Neuronal stem cell (in vitro differentiated cells): ENCODE measurements around the gene CALHM3.

Source experiments
- DNase-seq: peaks from one replicate; pipeline ENCODE4 v3.0.0-alpha.2; 2013; ENCODE audit warnings: low spot score
- H2AFZ ChIP-seq: one replicate; pipeline ENCODE4 v1.6.1; 2013; ENCODE audit warnings: mild to moderate bottlenecking, low read length, inconsistent platforms
- H2AK5ac ChIP-seq: 2 replicates; pipeline ENCODE4 v1.6.1; 2013; ENCODE audit warnings: low read depth, mild to moderate bottlenecking, inconsistent platforms, low read length, moderate library complexity, mixed read lengths
- H2BK120ac ChIP-seq: 2 replicates; pipeline ENCODE4 v1.6.1; 2013; ENCODE audit warnings: low read depth, mild to moderate bottlenecking, inconsistent platforms, low read length, moderate library complexity, mixed read lengths
- H2BK12ac ChIP-seq: one replicate; pipeline ENCODE4 v1.6.1; 2013; ENCODE audit warnings: low read length, inconsistent platforms
- H2BK15ac ChIP-seq: 2 replicates; pipeline ENCODE4 v1.6.1; 2013; ENCODE audit warnings: mild to moderate bottlenecking, low read length, inconsistent platforms, mixed read lengths
- H2BK5ac ChIP-seq: one replicate; pipeline ENCODE4 v1.6.1; 2013; ENCODE audit warnings: inconsistent platforms, mild to moderate bottlenecking, low read length, moderate library complexity
- H3K14ac ChIP-seq: one replicate; pipeline ENCODE4 v1.6.1; 2013; ENCODE audit warnings: low read length, inconsistent platforms
- H3K18ac ChIP-seq: 2 replicates; pipeline ENCODE4 v1.6.1; 2013; ENCODE audit warnings: low read length, inconsistent platforms
- H3K23ac ChIP-seq: 2 replicates; pipeline ENCODE4 v1.6.1; 2013; ENCODE audit warnings: low read depth, mild to moderate bottlenecking, mixed read lengths, low read length, inconsistent platforms; ENCODE audit not compliant: poor library complexity
- H3K27ac ChIP-seq: replicated peaks from 3 replicates; pipeline ENCODE4 v1.5.1; 2013; ENCODE audit warnings: low read length, inconsistent platforms
- H3K27me3 ChIP-seq, 3 experiments: 2 replicates each; pipeline ENCODE4 v1.6.1; 2013; ENCODE audit warnings: low read length in 3 of 3, mild to moderate bottlenecking in 2 of 3, inconsistent platforms in 1 of 3, low read depth in 1 of 3, mixed read lengths in 1 of 3, moderate library complexity in 1 of 3; ENCODE audit not compliant: control insufficient read depth in 3 of 3, insufficient read depth in 3 of 3
- H3K36me3 ChIP-seq, 2 donors: replicated peaks in 1 of 2; 2 replicates each; pipeline ENCODE4 v1.6.1; 2013; ENCODE audit warnings: low read length in 2 of 2; ENCODE audit not compliant: control insufficient read depth in 2 of 2, insufficient read depth in 2 of 2
- H3K4ac ChIP-seq: 2 replicates; pipeline ENCODE4 v1.6.1; 2013; ENCODE audit warnings: inconsistent platforms, mild to moderate bottlenecking, low read length, moderate library complexity
- H3K4me1 ChIP-seq, 2 donors: 1 replicate in 1 of 2; 2 replicates in 1 of 2; pipeline ENCODE4 v1.6.1; 2013; ENCODE audit warnings: low read length in 2 of 2, low read depth in 1 of 2; ENCODE audit not compliant: control insufficient read depth in 2 of 2, insufficient read depth in 1 of 2
- H3K4me2 ChIP-seq: one replicate; pipeline ENCODE4 v1.6.1; 2013; ENCODE audit warnings: mild to moderate bottlenecking, low read length, inconsistent platforms; ENCODE audit not compliant: insufficient read depth, poor library complexity, severe bottlenecking
- H3K4me3 ChIP-seq, 2 donors: 2 replicates each; pipeline ENCODE4 v1.5.1; 2013; ENCODE audit warnings: low read length in 2 of 2, mild to moderate bottlenecking in 2 of 2, inconsistent platforms in 1 of 2, moderate library complexity in 1 of 2
- H3K79me1 ChIP-seq: one replicate; pipeline ENCODE4 v1.6.1; 2013; ENCODE audit warnings: low read depth, mild to moderate bottlenecking, inconsistent platforms, low read length, moderate library complexity
- H3K9ac ChIP-seq: one replicate; pipeline ENCODE4 v1.6.1; 2013; ENCODE audit warnings: mild to moderate bottlenecking, low read depth, low read length, inconsistent platforms; ENCODE audit not compliant: poor library complexity
- H3K9me3 ChIP-seq, 2 donors: replicated peaks in 1 of 2; 2 replicates each; pipeline versions ENCODE3 to v1.6.1; 2013; ENCODE audit warnings: low read length in 2 of 2, mild to moderate bottlenecking in 2 of 2, inconsistent platforms in 1 of 2, low read depth in 1 of 2, mixed read lengths in 1 of 2, moderate library complexity in 1 of 2; ENCODE audit not compliant: control insufficient read depth in 2 of 2, insufficient read depth in 1 of 2
- H4K8ac ChIP-seq: one replicate; pipeline ENCODE4 v1.6.1; 2013; ENCODE audit warnings: low read depth, mild to moderate bottlenecking, inconsistent platforms, low read length, moderate library complexity
- H4K91ac ChIP-seq: one replicate; pipeline ENCODE4 v1.6.1; 2013; ENCODE audit warnings: low read length, low read depth, mild to moderate bottlenecking, inconsistent platforms; ENCODE audit not compliant: poor library complexity
- WGBS, 2 donors: extraction: QIAGEN DNeasy Blood & Tissue Kit; methylation state at CpG; one replicate each; pipeline ENCODE4 v1.1.7; 2013; ENCODE audit warnings: missing lambda C conversion rate in 2 of 2, mixed read lengths in 1 of 2; ENCODE audit not compliant: insufficient read length in 2 of 2, insufficient replicate concordance in 1 of 2; ENCODE audit errors: extremely low coverage in 2 of 2; 5-methylcytosine and 5-hydroxymethylcytosine counted together

Gene CALHM3

DNA sequence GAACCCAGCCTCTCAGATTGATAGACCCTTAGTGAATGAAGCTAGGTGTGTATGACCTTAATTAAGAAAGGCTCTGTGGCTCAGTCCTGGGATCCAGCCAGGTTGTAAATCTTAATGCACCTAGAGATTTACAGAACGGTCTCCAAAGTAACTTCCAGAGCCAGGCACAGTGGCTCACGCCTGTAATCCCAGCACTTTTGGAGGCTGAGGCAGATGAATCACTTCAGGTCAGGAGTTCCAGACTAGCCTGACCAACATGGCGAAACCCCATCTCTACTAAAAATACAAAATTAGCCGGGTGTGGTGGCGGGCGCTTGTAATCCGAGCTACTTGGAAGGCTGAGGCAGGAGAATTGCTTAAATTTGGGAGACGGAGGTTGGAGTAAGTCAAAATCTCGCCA lies 51.2 kb downstream of the CALHM3 start:
- WGBS, 2 donors, result 100% methylated on average over 1 of the region's 9 CpGs; no CpG with 5 or more reads in 1 of the 2 donors
- Histone ChIP-seq H3K27ac (no peak overlapping the region), H3K36me3 (peaks cover 51 to 99% of the 10 kb centered on the region in 2 donors)

DNA sequence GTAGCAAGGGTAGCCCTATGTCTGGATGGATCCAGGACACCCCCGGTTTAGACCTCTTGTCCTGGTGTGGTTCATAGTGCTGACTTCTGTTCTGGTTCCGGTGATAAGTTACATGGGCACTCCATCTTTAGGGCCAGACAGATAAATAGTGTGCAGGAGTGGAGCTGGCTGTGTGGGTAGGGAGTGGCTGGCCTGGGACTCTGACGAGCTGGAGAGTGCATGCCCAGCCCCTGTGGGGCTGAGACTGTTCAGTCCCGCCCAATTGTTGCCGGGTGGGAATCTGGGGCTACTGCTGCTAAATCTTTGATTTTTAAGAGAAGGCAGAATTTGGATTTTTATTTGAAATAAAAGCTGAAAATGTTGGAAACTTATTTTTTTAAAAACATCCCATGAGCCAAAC lies 55.3 kb downstream of the CALHM3 start:
- DNase-seq, result no peak
- Histone ChIP-seq H3K4me2 (no peak overlapping the region), H3K9ac (no peak overlapping the region), H3K14ac (no peak overlapping the region), H3K18ac (no peak overlapping the region), H2AK5ac (no peak overlapping the region), H3K4ac (no peak overlapping the region), H3K23ac (no peak overlapping the region), H2BK12ac (no peak overlapping the region), H4K8ac (no peak overlapping the region), H2AFZ (no peak overlapping the region), H3K9me3 (peaks cover 0 to 2% of the 10 kb centered on the region in 2 donors), H3K27ac (no peak overlapping the region), H3K4me3 (no peak overlapping the region), H2BK15ac (no peak overlapping the region), H3K79me1 (peaks cover 3% of the 10 kb centered on the region), H3K27me3 (no peaks in the 10 kb centered on the region), H2BK120ac (no peak overlapping the region), H4K91ac (no peak overlapping the region), H3K4me1 (no peaks in the 10 kb centered on the region), H2BK5ac (no peak overlapping the region), H3K36me3 (peaks cover 56 to 94% of the 10 kb centered on the region in 2 donors)
- WGBS, 2 donors, result no CpG with 5 or more reads among the region's 5 CpGs

More for the DNA sequence above, 51.2 kb downstream of the CALHM3 start:
- Histone ChIP-seq H2AFZ (no peak overlapping the region), H3K4ac (no peak overlapping the region), H2BK120ac (no peak overlapping the region), H4K91ac (no peak overlapping the region), H3K9me3 (peaks cover 0 to 2% of the 10 kb centered on the region in 2 donors), H2BK12ac (no peak overlapping the region), H3K4me3 (no peak overlapping the region), H2BK5ac (no peak overlapping the region), H2BK15ac (no peak overlapping the region), H3K18ac (no peak overlapping the region), H3K23ac (no peak overlapping the region), H3K79me1 (peaks cover 3% of the 10 kb centered on the region), H3K9ac (no peak overlapping the region), H4K8ac (no peak overlapping the region), H3K4me1 (no peaks in the 10 kb centered on the region), H3K27me3 (no peaks in the 10 kb centered on the region), H2AK5ac (no peak overlapping the region), H3K4me2 (no peak overlapping the region), H3K14ac (no peak overlapping the region)
- DNase-seq, result no peak
